ENCODE measurements around the gene NXPH3.

The NXPH3 gene

GRCh38 chr17:49596613-49597244 lies 21.1 kb downstream of the NXPH3 start:
- DNase-seq: no peak

- no peak for DNase-seq
These were observed 21.8 kb downstream of the NXPH3 start for GRCh38 chr17:49597436-49597835.

- DNase-seq: no peak
These were observed 22.4 kb downstream of the NXPH3 start for GRCh38 chr17:49597928-49598655.

GRCh38 chr17:49598918-49599317 lies 23.2 kb downstream of the NXPH3 start:
- DNase-seq: no peak

DNA sequence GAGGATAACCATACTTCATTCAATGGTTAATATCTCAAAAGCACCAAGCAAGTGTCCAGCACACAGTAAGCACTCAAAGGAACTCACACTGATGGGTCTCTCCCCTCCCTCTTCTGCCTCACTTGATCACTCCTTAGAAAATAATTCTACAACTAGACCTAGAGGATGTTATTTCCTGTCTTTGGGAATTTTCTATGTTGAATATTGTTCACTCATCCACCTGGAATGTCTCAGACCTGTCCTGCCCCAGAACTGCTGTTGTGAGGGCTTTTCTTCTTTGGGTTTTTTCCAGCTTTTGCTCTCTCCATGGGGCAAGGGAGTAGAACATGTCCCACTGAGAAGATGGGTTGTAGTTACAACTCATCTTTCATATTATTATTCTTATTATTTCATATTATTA lies 25.3 kb downstream of the NXPH3 start:
- no peak for DNase-seq

DNA sequence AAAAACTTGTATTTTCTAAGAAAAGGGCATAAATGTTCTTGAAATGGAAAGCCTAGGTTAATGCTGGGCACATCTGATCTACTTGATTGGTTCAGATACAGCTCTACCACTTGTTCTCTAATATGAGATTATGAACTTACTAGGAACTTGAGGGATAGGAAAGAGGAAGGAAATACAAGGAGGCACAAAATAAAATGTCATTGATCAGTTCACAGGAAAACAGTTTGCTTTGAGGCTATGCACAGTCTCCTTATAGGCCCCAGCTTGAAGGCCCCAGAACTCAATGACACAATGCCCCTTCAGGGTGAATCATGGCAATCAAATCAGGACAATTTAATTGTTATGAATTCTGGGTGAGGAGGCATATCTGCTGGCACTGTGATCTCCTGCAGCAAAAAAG lies 27.1 kb downstream of the NXPH3 start:
- DNase-seq: no peak

- no peak for DNase-seq
These were observed 27.6 kb downstream of the NXPH3 start for GRCh38 chr17:49603238-49603637.

DNA sequence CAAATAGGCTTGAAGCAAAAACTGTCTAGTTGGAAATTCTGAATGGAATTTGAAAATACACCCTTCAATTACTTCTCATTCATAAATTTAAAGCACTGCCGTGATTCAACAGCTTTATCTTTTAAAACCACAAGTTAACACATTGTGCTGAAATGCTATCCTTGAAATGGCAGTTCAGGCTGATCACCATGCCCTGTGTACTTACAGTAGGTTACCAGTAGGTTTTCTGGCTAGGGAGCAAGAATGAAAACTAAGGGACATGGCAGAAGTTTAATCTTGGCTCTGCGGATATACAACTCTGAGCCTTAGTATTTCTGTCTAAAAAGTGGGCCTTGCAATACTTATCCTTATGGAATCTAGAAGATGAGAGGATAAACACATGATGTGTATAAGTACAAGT lies 28.0 kb downstream of the NXPH3 start:
- no peak for DNase-seq

DNA sequence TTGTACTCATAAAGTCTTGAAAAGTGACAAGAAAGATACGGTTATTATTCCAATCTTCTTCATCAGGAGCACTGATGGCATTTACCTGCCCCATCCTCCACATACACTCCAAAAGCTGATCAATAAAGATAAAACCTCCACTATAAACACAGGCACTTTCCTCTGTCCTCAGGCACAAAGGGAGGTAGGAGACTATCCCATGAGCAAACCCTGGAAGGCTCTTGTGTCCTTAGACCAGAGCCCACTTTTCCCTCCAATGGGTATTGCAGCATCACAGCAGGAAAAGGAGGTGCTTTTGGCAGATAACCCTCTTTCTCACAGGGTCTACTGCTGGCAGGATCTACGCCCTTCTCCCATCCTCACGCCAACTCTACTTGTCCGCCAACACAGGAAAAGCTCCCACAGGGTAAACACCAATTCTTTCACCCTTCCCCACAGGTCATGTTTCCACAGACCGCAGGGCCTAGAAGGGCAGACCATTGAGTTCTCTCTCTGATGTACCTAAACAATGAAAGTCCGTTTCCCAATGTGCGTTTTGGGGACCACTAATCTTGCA lies 28.7 kb downstream of the NXPH3 start:
- DNase-seq: no peak

- no peak for DNase-seq
These were observed 35.4 kb downstream of the NXPH3 start for GRCh38 chr17:49610883-49611584.

GRCh38 chr17:49612726-49613125 lies 37.1 kb downstream of the NXPH3 start:
- DNase-seq: no peak

- DNase-seq: no peak
These were observed 37.6 kb downstream of the NXPH3 start for GRCh38 chr17:49613182-49613800.

- no peak for DNase-seq
These were observed 40.4 kb downstream of the NXPH3 start for GRCh38 chr17:49616086-49616485.

- no peak for DNase-seq
These were observed 41.0 kb downstream of the NXPH3 start for GRCh38 chr17:49616601-49617131.

DNA sequence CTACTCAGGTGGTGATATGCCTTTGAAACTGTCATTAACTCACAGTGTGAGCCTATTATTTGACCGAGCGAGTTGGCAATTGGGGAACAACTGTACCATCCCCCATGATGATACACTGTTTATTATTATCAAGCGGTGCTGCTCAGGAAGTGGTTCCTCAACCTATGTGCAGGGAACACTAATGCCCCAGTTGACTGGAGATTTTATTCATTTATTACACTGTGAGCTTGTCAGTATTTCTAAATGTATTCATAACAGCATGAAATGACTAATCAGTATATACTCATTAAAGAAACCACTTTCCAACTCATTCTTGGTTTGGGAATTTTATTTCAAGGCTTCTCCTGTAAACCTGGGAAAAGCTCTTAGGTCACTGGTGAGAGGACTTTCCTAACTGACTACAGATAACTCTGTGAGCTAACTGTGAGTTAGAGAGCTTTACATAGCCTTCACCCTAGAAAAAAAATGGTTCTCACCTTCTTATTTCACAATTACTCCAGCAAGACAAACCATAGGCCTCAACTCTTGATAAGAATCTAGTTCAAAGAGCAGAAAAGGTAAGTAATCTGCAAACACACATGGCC lies 42.4 kb downstream of the NXPH3 start:
- no peak for DNase-seq

- no peak for DNase-seq
These were observed 45.7 kb downstream of the NXPH3 start for GRCh38 chr17:49621420-49621819.

GRCh38 chr17:49621946-49622529 lies 46.4 kb downstream of the NXPH3 start:
- no peak for DNase-seq

GRCh38 chr17:49624896-49625295 lies 49.2 kb downstream of the NXPH3 start:
- DNase-seq: no peak

DNA sequence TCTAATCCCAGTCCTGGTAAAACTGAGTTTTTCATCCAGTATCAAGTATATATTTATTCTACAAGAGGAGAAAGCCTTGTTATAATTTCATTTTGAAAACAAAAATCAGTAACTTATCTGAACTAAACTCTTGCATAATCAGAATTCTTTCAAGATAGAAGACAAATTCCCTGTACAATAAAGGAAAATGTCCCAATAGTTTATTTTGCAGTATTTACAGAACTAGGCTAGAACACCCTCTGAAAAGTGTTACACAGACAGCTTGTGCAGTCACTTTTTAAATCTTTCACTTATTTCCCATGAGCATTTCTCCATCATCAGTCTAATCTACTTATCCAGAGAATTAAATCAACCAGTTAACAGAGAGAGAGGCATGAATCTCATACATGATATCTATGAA lies 53.8 kb downstream of the NXPH3 start:
- no peak for DNase-seq

DNA sequence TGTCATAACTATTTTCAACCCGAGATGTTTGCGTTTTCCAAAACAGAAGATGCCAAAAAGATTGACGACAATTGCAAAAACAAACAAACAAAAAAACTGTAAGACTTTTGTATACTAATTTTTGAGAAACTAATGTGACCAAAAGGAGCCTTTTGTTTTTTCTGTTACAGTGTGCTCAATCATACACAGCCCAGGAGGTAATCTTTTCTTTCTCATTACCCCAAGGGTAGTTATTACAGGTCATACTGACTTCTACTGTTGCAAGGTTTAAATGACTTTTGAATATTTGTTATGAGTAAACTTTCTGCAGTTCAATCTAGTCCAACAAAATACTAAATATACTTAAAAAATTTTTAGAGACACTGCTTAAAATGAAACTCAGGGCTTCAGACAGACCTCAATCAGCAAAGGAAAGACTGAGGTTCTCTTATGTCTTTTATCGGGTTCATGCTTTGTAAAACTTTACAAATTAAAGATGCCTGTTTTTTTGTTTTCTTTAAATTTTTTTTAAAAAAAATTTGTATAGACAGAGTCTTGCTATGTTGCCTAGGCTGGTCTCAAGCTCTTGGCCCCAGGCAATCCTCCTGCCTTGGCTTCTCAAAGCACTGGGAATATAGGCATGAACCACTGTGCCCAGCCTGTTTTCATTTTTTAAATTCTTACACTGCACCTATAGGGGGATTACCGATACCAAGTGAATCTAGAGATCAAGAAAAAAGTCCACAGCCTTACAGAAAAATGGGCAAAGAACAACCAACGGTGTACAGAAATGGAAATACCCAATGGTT lies 54.6 kb downstream of the NXPH3 start:
- DNase-seq: no peak

- DNase-seq: no peak
These were observed 55.8 kb downstream of the NXPH3 start for GRCh38 chr17:49631496-49631895.
